H9 (cell line): Measurements from ENCODE around the gene DTD1. TPM values are rescaled to one million over a fixed set of nuclear protein-coding genes. Genes with fewer than 3 reads are reported as not detected.

Source experiments
- DNase-seq: peaks from one replicate; pipeline ENCODE4 v3.0.0-alpha.2; 2017
- H2AFZ ChIP-seq: one replicate; pipeline ENCODE4 v1.6.1; 2013; ENCODE audit warnings: mild to moderate bottlenecking, low read length, control low read depth, moderate library complexity
- H2AK5ac ChIP-seq: 2 replicates; pipeline ENCODE4 v1.6.1; 2013; ENCODE audit warnings: low read length, control low read depth, mixed read lengths; ENCODE audit not compliant: insufficient read length
- H2BK120ac ChIP-seq: one replicate; pipeline ENCODE4 v1.6.1; 2013; ENCODE audit warnings: low read depth, mild to moderate bottlenecking, low read length, control low read depth, inconsistent platforms; ENCODE audit not compliant: poor library complexity, severe bottlenecking
- H2BK12ac ChIP-seq: 2 replicates; pipeline ENCODE4 v1.6.1; 2013; ENCODE audit warnings: low read length, control low read depth, mixed read lengths, low read depth; ENCODE audit not compliant: insufficient read length
- H2BK15ac ChIP-seq: 2 replicates; pipeline ENCODE4 v1.6.1; 2013; ENCODE audit warnings: low read depth, low read length, control low read depth
- H2BK20ac ChIP-seq: one replicate; pipeline ENCODE4 v1.6.1; 2013; ENCODE audit warnings: low read depth, mild to moderate bottlenecking, low read length, control low read depth, inconsistent platforms; ENCODE audit not compliant: poor library complexity, severe bottlenecking
- H2BK5ac ChIP-seq: 2 replicates; pipeline ENCODE4 v1.6.1; 2013; ENCODE audit warnings: low read length, control low read depth, mixed read lengths; ENCODE audit not compliant: insufficient read length
- H3K14ac ChIP-seq: 2 replicates; pipeline ENCODE4 v1.6.1; 2013; ENCODE audit warnings: low read length, control low read depth; ENCODE audit not compliant: insufficient read depth
- H3K18ac ChIP-seq: 2 replicates; pipeline ENCODE4 v1.6.1; 2013; ENCODE audit warnings: low read depth, mild to moderate bottlenecking, mixed read lengths, low read length, control low read depth; ENCODE audit not compliant: insufficient read length
- H3K23ac ChIP-seq: 2 replicates; pipeline ENCODE4 v1.6.1; 2013; ENCODE audit warnings: low read length, control low read depth, mixed read lengths, low read depth; ENCODE audit not compliant: insufficient read length
- H3K23me2 ChIP-seq: 2 replicates; pipeline ENCODE4 v1.6.1; 2013; ENCODE audit warnings: low read depth, mild to moderate bottlenecking, mixed read lengths, low read length, control low read depth; ENCODE audit not compliant: insufficient read length, poor library complexity, severe bottlenecking
- H3K27ac ChIP-seq: 2 replicates; pipeline ENCODE4 v1.5.1; 2013; ENCODE audit warnings: low read length, control low read depth, mixed read lengths, low read depth; ENCODE audit not compliant: insufficient read length
- H3K27me3 ChIP-seq: 2 replicates; pipeline ENCODE4 v1.6.1; 2013; ENCODE audit warnings: low read length, control low read depth, inconsistent platforms; ENCODE audit not compliant: insufficient read depth
- H3K4ac ChIP-seq: 2 replicates; pipeline ENCODE4 v1.6.1; 2013; ENCODE audit warnings: low read depth, mild to moderate bottlenecking, control low read depth, inconsistent platforms, low read length, moderate library complexity
- H3K4me1 ChIP-seq: 2 replicates; pipeline ENCODE4 v1.6.1; 2013; ENCODE audit warnings: low read length, control low read depth, inconsistent platforms; ENCODE audit not compliant: insufficient read depth
- H3K4me2 ChIP-seq: 2 replicates; pipeline ENCODE4 v1.6.1; 2013; ENCODE audit warnings: low read length, control low read depth, mixed read lengths; ENCODE audit not compliant: insufficient read length, insufficient read depth
- H3K56ac ChIP-seq: 2 replicates; pipeline ENCODE4 v1.6.1; 2013; ENCODE audit warnings: low read depth, mild to moderate bottlenecking, mixed read lengths, low read length, control low read depth; ENCODE audit not compliant: insufficient read length
- H3K79me1 ChIP-seq: 2 replicates; pipeline ENCODE4 v1.6.1; 2013; ENCODE audit warnings: low read depth, mild to moderate bottlenecking, moderate library complexity, low read length, control low read depth, inconsistent platforms; ENCODE audit not compliant: insufficient read depth, poor library complexity, severe bottlenecking
- H3K79me2 ChIP-seq: 2 replicates; pipeline ENCODE4 v1.6.1; 2013; ENCODE audit warnings: low read length, control low read depth, inconsistent platforms; ENCODE audit not compliant: insufficient read depth
- H3K9ac ChIP-seq: 2 replicates; pipeline ENCODE4 v1.6.1; 2013; ENCODE audit warnings: low read length, control low read depth, mixed read lengths; ENCODE audit not compliant: insufficient read length; ENCODE audit errors: extremely low read depth
- H3K9me3 ChIP-seq: one replicate; pipeline ENCODE4 v1.6.1; 2013; ENCODE audit warnings: low read depth, low read length, inconsistent platforms; ENCODE audit not compliant: control insufficient read depth
- H3T11ph ChIP-seq: one replicate; pipeline ENCODE4 v1.6.1; 2013; ENCODE audit warnings: mild to moderate bottlenecking, low read length, control low read depth, inconsistent platforms
- H4K20me1 ChIP-seq: one replicate; pipeline ENCODE4 v1.6.1; 2013; ENCODE audit not compliant: control insufficient read depth, insufficient read length, insufficient read depth
- H4K5ac ChIP-seq: 2 replicates; pipeline ENCODE4 v1.6.1; 2013; ENCODE audit warnings: low read depth, mild to moderate bottlenecking, mixed read lengths, low read length, control low read depth; ENCODE audit not compliant: insufficient read length
- H4K8ac ChIP-seq: replicated peaks from 2 replicates; pipeline ENCODE4 v1.6.1; 2013; ENCODE audit warnings: low read length, control low read depth, mixed read lengths, low read depth; ENCODE audit not compliant: insufficient read length
- H4K91ac ChIP-seq: 2 replicates; pipeline ENCODE4 v1.6.1; 2013; ENCODE audit warnings: low read depth, mild to moderate bottlenecking, moderate library complexity, mixed read lengths, low read length, control low read depth; ENCODE audit not compliant: insufficient read length
- H3K27ac Mint-ChIP-seq, 3 experiments: 2 replicates in 2 of 3; 3 replicates in 1 of 3; pipeline ENCODE4 v1.8.0; 2020 to 2021; ENCODE audit warnings: mixed read lengths in 3 of 3, mild to moderate bottlenecking in 1 of 3, moderate library complexity in 1 of 3
- H3K27me3 Mint-ChIP-seq: 2 replicates; pipeline ENCODE4 v1.8.0; 2021; ENCODE audit warnings: low read depth, mild to moderate bottlenecking, moderate library complexity, mixed read lengths
- H3K36me3 Mint-ChIP-seq, 3 experiments: 2 replicates in 2 of 3; 3 replicates in 1 of 3; pipeline ENCODE4 v1.8.0; 2020 to 2021; ENCODE audit warnings: low read depth in 3 of 3, mixed read lengths in 3 of 3; ENCODE audit not compliant: insufficient read depth in 1 of 3
- H3K4me1 Mint-ChIP-seq, 2 experiments: 2 replicates each; pipeline ENCODE4 v1.8.0; 2020; ENCODE audit warnings: mixed read lengths in 2 of 2
- H3K4me3 Mint-ChIP-seq, 2 experiments: 2 replicates in 1 of 2; 3 replicates in 1 of 2; pipeline ENCODE4 v1.8.0; 2020 to 2021; ENCODE audit warnings: mild to moderate bottlenecking in 2 of 2, mixed read lengths in 2 of 2, moderate library complexity in 1 of 2
- H3K9me3 Mint-ChIP-seq, 2 experiments: 2 replicates in 1 of 2; 3 replicates in 1 of 2; pipeline ENCODE4 v1.8.0; 2020; ENCODE audit warnings: mild to moderate bottlenecking in 2 of 2, mixed read lengths in 2 of 2, moderate library complexity in 1 of 2
- WGBS: extraction: QIAGEN DNeasy Blood & Tissue Kit; methylation state at CpG from one replicate; pipeline ENCODE4 v1.1.7; 2013; ENCODE audit warnings: missing lambda C conversion rate, low lambda C conversion rate, mixed read lengths; ENCODE audit not compliant: insufficient read length; ENCODE audit errors: extremely low coverage; 5-methylcytosine and 5-hydroxymethylcytosine counted together
- total RNA-seq: library from RNA; stranded (reverse); gene quantifications from 2 replicates; pipeline ENCODE4 v1.2.1, GENCODE V29; 2021
- TF ChIP-seq, protein P1 (sequence below): fragments of 200-600 bp; sonication (generic); conservative IDR thresholded peaks from 3 replicates; pipeline ENCODE4 v1.8.0; 2021; ENCODE audit warnings: antibody characterized with exemption, mild to moderate bottlenecking

DTD1 gene
- total RNA-seq, 1 experiment from 2014 or later = 62.0 TPM

DNA sequence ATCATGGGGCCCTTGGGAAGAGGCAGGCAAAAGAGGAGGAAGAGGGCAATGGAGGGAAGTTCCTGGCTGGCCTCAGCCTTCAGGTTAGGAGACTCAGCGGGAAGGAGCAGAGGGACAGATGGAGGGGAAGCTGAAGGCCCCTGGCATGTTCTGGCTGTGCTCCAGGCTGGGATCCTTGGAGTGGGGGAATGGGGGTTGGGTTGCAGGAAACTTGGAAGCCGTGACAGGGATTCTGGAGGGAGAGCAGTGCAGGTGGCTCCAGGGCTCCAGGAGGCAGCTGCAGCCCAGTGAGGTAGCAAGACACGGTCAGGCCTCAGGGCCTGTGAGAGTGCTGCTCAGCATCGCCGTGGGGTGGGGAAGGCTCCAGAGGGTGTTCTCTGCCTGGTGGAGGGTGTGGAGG is 161.1 kb downstream of the DTD1 start:
- Mint-ChIP-seq H3K9me3 (no peaks in the 10 kb centered on the region), H3K4me3 (no peak overlapping the region), H3K36me3 (peaks cover 3 to 11% (median 5%) of the 10 kb centered on the region in 3 experiments; a peak in 4 of 7 replicates), H3K4me1 (peaks cover 0 to 15% of the 10 kb centered on the region in 2 experiments; a peak in 1 of 4 replicates), H3K27ac (peak overlapping the region in 2 of 3 experiments; percentile 22 to 30; a peak in 2 of 7 replicates), H3K27me3 (no peaks in the 10 kb centered on the region)
- Histone ChIP-seq H3K4ac (no peak overlapping the region), H2BK120ac (no peak overlapping the region), H3K4me2 (no peak overlapping the region), H2BK12ac (no peak overlapping the region), H2AK5ac (no peak overlapping the region), H3K27me3 (no peaks in the 10 kb centered on the region), H2BK15ac (no peak overlapping the region), H3K79me2 (no peaks in the 10 kb centered on the region), H4K91ac (no peak overlapping the region), H4K20me1 (no peaks in the 10 kb centered on the region), H2AFZ (no peak overlapping the region), H3K27ac (no peak overlapping the region), H3T11ph (no peak overlapping the region), H3K9ac (no peak overlapping the region), H3K9me3 (no peaks in the 10 kb centered on the region), H2BK20ac (no peak overlapping the region), H3K14ac (no peak overlapping the region; the same call in 1 of the 2 replicates), H3K79me1 (no peaks in the 10 kb centered on the region), H4K5ac (no peak overlapping the region), H3K23ac (no peak overlapping the region), H2BK5ac (no peak overlapping the region), H3K23me2 (no peaks in the 10 kb centered on the region), H3K18ac (no peak overlapping the region), H3K56ac (no peak overlapping the region), H4K8ac (no peak overlapping the region), H3K4me1 (no peaks in the 10 kb centered on the region)
- no peak for DNase-seq
- TF ChIP-seq, protein P1, sequence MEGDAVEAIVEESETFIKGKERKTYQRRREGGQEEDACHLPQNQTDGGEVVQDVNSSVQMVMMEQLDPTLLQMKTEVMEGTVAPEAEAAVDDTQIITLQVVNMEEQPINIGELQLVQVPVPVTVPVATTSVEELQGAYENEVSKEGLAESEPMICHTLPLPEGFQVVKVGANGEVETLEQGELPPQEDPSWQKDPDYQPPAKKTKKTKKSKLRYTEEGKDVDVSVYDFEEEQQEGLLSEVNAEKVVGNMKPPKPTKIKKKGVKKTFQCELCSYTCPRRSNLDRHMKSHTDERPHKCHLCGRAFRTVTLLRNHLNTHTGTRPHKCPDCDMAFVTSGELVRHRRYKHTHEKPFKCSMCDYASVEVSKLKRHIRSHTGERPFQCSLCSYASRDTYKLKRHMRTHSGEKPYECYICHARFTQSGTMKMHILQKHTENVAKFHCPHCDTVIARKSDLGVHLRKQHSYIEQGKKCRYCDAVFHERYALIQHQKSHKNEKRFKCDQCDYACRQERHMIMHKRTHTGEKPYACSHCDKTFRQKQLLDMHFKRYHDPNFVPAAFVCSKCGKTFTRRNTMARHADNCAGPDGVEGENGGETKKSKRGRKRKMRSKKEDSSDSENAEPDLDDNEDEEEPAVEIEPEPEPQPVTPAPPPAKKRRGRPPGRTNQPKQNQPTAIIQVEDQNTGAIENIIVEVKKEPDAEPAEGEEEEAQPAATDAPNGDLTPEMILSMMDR = no peak
- WGBS = no CpG with 5 or more reads among the region's 5 CpGs
